K562 (cell line): ENCODE measurements around the gene MTFR2. TPM values are rescaled to one million over a fixed set of nuclear protein-coding genes. Genes with fewer than 3 reads are reported as not detected.

Experiments used
- BRD4 ChIP-seq: fragments of 200-600 bp; sonication (generic); IDR thresholded peaks from 2 replicates; pipeline ENCODE4 v1.6.1; 2017; ENCODE audit warnings: inconsistent platforms
- DNMT1 ChIP-seq: fragments of 450-650 bp; IDR thresholded peaks from 2 replicates; pipeline ENCODE4 v1.6.1; 2016; ENCODE audit warnings: antibody characterized with exemption, mild to moderate bottlenecking
- FOSL1 ChIP-seq: fragments of 200-800 bp; sonication (Bioruptor generic); conservative IDR thresholded peaks from 2 replicates; pipeline ENCODE4 v1.6.1; 2016; ENCODE audit warnings: missing genetic modification characterization, missing compliant biosample characterization
- FOXP1 ChIP-seq: sonication (generic); formaldehyde crosslinking; IDR thresholded peaks from 2 replicates; pipeline ENCODE4 v1.8.0; 2022; ENCODE audit warnings: mild to moderate bottlenecking, missing genetic modification reagents
- KAT7 ChIP-seq: sonication (generic); formaldehyde crosslinking; IDR thresholded peaks from 2 replicates; pipeline ENCODE4 v1.8.0; 2022; ENCODE audit warnings: missing genetic modification reagents, mild to moderate bottlenecking, borderline replicate concordance
- MIER1 ChIP-seq: fragments of 450-650 bp; IDR thresholded peaks from 2 replicates; pipeline ENCODE4 v1.6.1; 2016; ENCODE audit warnings: antibody characterized with exemption, mild to moderate bottlenecking, low read depth
- PRMT5 ChIP-seq: sonication (generic); formaldehyde crosslinking; IDR thresholded peaks from 2 replicates; pipeline ENCODE4 v1.5.0; 2020; ENCODE audit warnings: missing genetic modification reagents
- PRPF4 ChIP-seq: fragments of 200-400 bp; formaldehyde crosslinking; IDR thresholded peaks from one replicate; pipeline ENCODE4 v1.6.1; 2017; ENCODE audit warnings: low read length, low read depth, mild to moderate bottlenecking; ENCODE audit not compliant: insufficient read depth, poor library complexity, severe bottlenecking
- SAP30 ChIP-seq: fragments of 200-600 bp; sonication (generic); IDR thresholded peaks from 2 replicates; pipeline ENCODE4 v1.6.1; 2012; ENCODE audit warnings: borderline replicate concordance, low read depth, mild to moderate bottlenecking, moderate library complexity, low read length, control low read depth, inconsistent platforms; ENCODE audit not compliant: insufficient read depth, poor library complexity, severe bottlenecking
- SMAD4 ChIP-seq: fragments of 250-450 bp; sonication (Bioruptor Pico); conservative IDR thresholded peaks from 2 replicates; pipeline ENCODE4 v1.8.0; 2021; ENCODE audit warnings: inconsistent platforms, mild to moderate bottlenecking, moderate library complexity
- SMARCE1 ChIP-seq: fragments of 450-650 bp; IDR thresholded peaks from 2 replicates; pipeline ENCODE4 v1.7.1; 2016; ENCODE audit warnings: mild to moderate bottlenecking
- SREBF1 ChIP-seq: fragments of 150-350 bp; IDR thresholded peaks from 2 replicates; pipeline ENCODE4 v1.6.1; 2014; ENCODE audit warnings: antibody characterized with exemption, low read depth, low read length, borderline replicate concordance
- SRSF9 ChIP-seq: fragments of 200-400 bp; formaldehyde crosslinking; IDR thresholded peaks from 2 replicates; pipeline ENCODE4 v1.6.1; 2017; ENCODE audit warnings: low read depth, low read length, borderline replicate concordance
- XRCC5 ChIP-seq: fragments of 200-400 bp; formaldehyde crosslinking; IDR thresholded peaks from 2 replicates; pipeline ENCODE4 v1.6.1; 2017; ENCODE audit warnings: low read depth, mild to moderate bottlenecking, low read length
- polyA plus RNA-seq, 8 experiments: library from polyadenylated mRNA; depleted of rRNA in 4 of 8; stranded (reverse) in 5 of 8; unstranded in 3 of 8; fragments of >200 nt; fragmentation: Nextera tagmentation in 2 of 8; fragmentation: Illumina TruSeq in 1 of 8; extraction: Ambion mirVana in 2 of 8; extraction: Trizol in 1 of 8; gene quantifications; 2 replicates each; pipeline versions ENCODE4 v1.2.1 to v1.2.3, GENCODE V29; 2011 to 2014; ENCODE audit warnings: inconsistent platforms in 1 of 8, missing spikeins in 1 of 8
- total RNA-seq, 7 experiments: library from RNA; depleted of rRNA in 6 of 7; stranded (reverse); fragments of >200 nt in 6 of 7; fragmentation: Illumina TruSeq in 2 of 7; extraction: Trizol in 2 of 7; gene quantifications; 2 replicates each; pipeline versions ENCODE4 v1.2.1 to v1.2.3, GENCODE V29; 2011 to 2021; ENCODE audit warnings: low replicate concordance in 1 of 7
- TF ChIP-seq, protein P1 (sequence below): fragments of 250-450 bp; sonication (Bioruptor Pico); IDR thresholded peaks from 2 replicates; pipeline ENCODE4 v1.8.0; 2021; ENCODE audit warnings: borderline replicate concordance, mild to moderate bottlenecking, moderate library complexity; ENCODE audit not compliant: poor library complexity, severe bottlenecking
- TF ChIP-seq, protein P2 (sequence below): sonication (generic); formaldehyde crosslinking; IDR thresholded peaks from 2 replicates; pipeline ENCODE4 v1.8.0; 2022; ENCODE audit warnings: mild to moderate bottlenecking, missing genetic modification reagents
- TF ChIP-seq, protein P3 (sequence below): IDR thresholded peaks from 2 replicates; pipeline ENCODE4 v1.6.1; 2012; ENCODE audit warnings: low read depth, low read length, improper control_type of control experiment, borderline replicate concordance
- TF ChIP-seq, protein P4 (sequence below): fragments of 450-650 bp; IDR thresholded peaks from 2 replicates; pipeline ENCODE4 v1.6.1; 2016; ENCODE audit warnings: mild to moderate bottlenecking
- TF ChIP-seq, protein P5 (sequence below): sonication (generic); formaldehyde crosslinking; IDR thresholded peaks from 2 replicates; pipeline ENCODE4 v1.8.1; 2023; ENCODE audit warnings: mild to moderate bottlenecking, missing genetic modification reagents
- TF ChIP-seq, protein P6 (sequence below): fragments of 450-650 bp; IDR thresholded peaks from 2 replicates; pipeline ENCODE4 v1.7.0; 2016; ENCODE audit warnings: borderline replicate concordance

The MTFR2 gene
- total and polyA plus RNA-seq, 9 of the 15 experiments (the other 6 are each of a cell fraction or from before 2014, with no cell fraction given): 10.1 to 63.3 (median 45.9) TPM

DNA sequence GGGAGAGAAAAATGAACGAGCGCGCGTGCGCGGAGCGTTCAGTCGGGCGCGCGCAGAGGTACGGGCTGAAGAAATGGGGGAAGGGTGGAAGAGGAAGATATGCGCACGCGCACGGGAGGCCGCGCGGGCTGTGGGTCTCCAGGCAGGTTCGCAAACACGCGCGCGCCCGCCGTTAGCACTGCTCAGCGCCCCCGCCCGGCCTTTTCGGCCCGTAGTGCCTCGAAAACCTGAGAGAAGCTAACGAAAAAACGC, 39.1 kb upstream of the MTFR2 start (continued):
- TF ChIP-seq SRSF9: no peak
- TF ChIP-seq MIER1: no peak
- TF ChIP-seq, protein P1, sequence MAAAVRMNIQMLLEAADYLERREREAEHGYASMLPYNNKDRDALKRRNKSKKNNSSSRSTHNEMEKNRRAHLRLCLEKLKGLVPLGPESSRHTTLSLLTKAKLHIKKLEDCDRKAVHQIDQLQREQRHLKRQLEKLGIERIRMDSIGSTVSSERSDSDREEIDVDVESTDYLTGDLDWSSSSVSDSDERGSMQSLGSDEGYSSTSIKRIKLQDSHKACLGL: no peak
- 0 out of 2 replicates have a peak, but pooled peaks have one; percentile 90 for TF ChIP-seq BRD4
- TF ChIP-seq, protein P2, sequence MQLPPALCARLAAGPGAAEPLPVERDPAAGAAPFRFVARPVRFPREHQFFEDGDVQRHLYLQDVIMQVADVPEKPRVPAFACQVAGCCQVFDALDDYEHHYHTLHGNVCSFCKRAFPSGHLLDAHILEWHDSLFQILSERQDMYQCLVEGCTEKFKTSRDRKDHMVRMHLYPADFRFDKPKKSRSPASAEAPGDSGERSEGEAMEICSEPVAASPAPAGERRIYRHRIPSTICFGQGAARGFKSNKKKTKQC: no peak
- no peak for TF ChIP-seq FOXP1 (CRISPR knock-in tag)
- TF ChIP-seq, protein P3, sequence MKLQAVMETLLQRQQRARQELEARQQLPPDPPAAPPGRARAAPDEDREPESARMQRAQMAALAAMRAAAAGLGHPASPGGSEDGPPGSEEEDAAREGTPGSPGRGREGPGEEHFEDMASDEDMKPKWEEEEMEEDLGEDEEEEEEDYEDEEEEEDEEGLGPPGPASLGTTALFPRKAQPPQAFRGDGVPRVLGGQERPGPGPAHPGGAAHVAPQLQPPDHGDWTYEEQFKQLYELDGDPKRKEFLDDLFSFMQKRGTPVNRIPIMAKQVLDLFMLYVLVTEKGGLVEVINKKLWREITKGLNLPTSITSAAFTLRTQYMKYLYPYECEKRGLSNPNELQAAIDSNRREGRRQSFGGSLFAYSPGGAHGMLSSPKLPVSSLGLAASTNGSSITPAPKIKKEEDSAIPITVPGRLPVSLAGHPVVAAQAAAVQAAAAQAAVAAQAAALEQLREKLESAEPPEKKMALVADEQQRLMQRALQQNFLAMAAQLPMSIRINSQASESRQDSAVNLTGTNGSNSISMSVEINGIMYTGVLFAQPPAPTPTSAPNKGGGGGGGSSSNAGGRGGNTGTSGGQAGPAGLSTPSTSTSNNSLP: no peak
- TF ChIP-seq, protein P4, sequence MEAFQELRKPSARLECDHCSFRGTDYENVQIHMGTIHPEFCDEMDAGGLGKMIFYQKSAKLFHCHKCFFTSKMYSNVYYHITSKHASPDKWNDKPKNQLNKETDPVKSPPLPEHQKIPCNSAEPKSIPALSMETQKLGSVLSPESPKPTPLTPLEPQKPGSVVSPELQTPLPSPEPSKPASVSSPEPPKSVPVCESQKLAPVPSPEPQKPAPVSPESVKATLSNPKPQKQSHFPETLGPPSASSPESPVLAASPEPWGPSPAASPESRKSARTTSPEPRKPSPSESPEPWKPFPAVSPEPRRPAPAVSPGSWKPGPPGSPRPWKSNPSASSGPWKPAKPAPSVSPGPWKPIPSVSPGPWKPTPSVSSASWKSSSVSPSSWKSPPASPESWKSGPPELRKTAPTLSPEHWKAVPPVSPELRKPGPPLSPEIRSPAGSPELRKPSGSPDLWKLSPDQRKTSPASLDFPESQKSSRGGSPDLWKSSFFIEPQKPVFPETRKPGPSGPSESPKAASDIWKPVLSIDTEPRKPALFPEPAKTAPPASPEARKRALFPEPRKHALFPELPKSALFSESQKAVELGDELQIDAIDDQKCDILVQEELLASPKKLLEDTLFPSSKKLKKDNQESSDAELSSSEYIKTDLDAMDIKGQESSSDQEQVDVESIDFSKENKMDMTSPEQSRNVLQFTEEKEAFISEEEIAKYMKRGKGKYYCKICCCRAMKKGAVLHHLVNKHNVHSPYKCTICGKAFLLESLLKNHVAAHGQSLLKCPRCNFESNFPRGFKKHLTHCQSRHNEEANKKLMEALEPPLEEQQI: no peak
- no peak for TF ChIP-seq PRMT5 (CRISPR knock-in tag)
- TF ChIP-seq, protein P5, sequence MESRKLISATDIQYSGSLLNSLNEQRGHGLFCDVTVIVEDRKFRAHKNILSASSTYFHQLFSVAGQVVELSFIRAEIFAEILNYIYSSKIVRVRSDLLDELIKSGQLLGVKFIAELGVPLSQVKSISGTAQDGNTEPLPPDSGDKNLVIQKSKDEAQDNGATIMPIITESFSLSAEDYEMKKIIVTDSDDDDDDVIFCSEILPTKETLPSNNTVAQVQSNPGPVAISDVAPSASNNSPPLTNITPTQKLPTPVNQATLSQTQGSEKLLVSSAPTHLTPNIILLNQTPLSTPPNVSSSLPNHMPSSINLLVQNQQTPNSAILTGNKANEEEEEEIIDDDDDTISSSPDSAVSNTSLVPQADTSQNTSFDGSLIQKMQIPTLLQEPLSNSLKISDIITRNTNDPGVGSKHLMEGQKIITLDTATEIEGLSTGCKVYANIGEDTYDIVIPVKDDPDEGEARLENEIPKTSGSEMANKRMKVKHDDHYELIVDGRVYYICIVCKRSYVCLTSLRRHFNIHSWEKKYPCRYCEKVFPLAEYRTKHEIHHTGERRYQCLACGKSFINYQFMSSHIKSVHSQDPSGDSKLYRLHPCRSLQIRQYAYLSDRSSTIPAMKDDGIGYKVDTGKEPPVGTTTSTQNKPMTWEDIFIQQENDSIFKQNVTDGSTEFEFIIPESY (CRISPR knock-in tag): peak; percentile 16; the same call in 1 of the 2 replicates
- no peak for TF ChIP-seq SAP30
- TF ChIP-seq SMAD4 (CRISPR knock-in tag): peak; percentile 20; the same call in 1 of the 2 replicates
- TF ChIP-seq SMARCE1: no peak
- TF ChIP-seq KAT7: no peak
- TF ChIP-seq FOSL1 (tag): no peak; the same call in 1 of the 2 replicates
- peak; percentile 93 for TF ChIP-seq PRPF4
- 0 out of 2 replicates have a peak, but pooled peaks have one; percentile 12 for TF ChIP-seq SREBF1
- TF ChIP-seq DNMT1: no peak
- TF ChIP-seq XRCC5: no peak
- TF ChIP-seq, protein P6, sequence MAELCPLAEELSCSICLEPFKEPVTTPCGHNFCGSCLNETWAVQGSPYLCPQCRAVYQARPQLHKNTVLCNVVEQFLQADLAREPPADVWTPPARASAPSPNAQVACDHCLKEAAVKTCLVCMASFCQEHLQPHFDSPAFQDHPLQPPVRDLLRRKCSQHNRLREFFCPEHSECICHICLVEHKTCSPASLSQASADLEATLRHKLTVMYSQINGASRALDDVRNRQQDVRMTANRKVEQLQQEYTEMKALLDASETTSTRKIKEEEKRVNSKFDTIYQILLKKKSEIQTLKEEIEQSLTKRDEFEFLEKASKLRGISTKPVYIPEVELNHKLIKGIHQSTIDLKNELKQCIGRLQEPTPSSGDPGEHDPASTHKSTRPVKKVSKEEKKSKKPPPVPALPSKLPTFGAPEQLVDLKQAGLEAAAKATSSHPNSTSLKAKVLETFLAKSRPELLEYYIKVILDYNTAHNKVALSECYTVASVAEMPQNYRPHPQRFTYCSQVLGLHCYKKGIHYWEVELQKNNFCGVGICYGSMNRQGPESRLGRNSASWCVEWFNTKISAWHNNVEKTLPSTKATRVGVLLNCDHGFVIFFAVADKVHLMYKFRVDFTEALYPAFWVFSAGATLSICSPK: no peak
